Right atrium auricular region (tissue), 2 donors: ENCODE measurements around the gene PSTK. TPM values are rescaled to one million over a fixed set of nuclear protein-coding genes. Genes with fewer than 3 reads are reported as not detected.

Experiments used
- DNase-seq: peaks from one replicate; pipeline ENCODE4 v3.0.0-alpha.2; 2019; ENCODE audit warnings: low spot score
- H3K27ac ChIP-seq, 2 donors: fragments of 200-600 bp; sonication (generic); 1 replicate in 1 of 2; 2 replicates in 1 of 2; pipeline ENCODE4 v1.5.1; 2016 to 2019
- H3K27me3 ChIP-seq, 2 donors: fragments of 200-600 bp; sonication (generic); one replicate each; pipeline versions ENCODE4 v1.5.1 to v1.6.0; 2017 to 2019
- H3K36me3 ChIP-seq: fragments of 200-600 bp; sonication (generic); one replicate; pipeline ENCODE4 v1.5.1; 2016
- H3K4me1 ChIP-seq, 2 donors: fragments of 200-600 bp; sonication (generic); one replicate each; pipeline versions ENCODE4 v1.5.1 to v1.6.0; 2017 to 2019
- H3K4me3 ChIP-seq, 2 donors: fragments of 200-600 bp; sonication (generic); 1 replicate in 1 of 2; 2 replicates in 1 of 2; pipeline ENCODE4 v1.5.1; 2017 to 2019; ENCODE audit warnings: mild to moderate bottlenecking in 1 of 2, moderate library complexity in 1 of 2
- H3K9me3 ChIP-seq, 2 donors: fragments of 200-600 bp; sonication (generic); one replicate each; pipeline ENCODE4 v1.5.1; 2019
- CTCF ChIP-seq, 2 donors: fragments of 200-600 bp; sonication (generic); IDR thresholded peaks; one replicate each; pipeline ENCODE4 v1.5.1; 2019; ENCODE audit warnings: antibody characterized with exemption in 2 of 2
- total RNA-seq, 2 donors: library from RNA; depleted of rRNA; stranded (reverse); fragments of >200 nt; gene quantifications; one replicate each; pipeline ENCODE4 v1.1.0, GENCODE V29; 2016

Gene PSTK
- total RNA-seq, 2 donors from 2014 or later, result 3.0 to 5.9 TPM

GRCh38 chr10:123008355-123009104, 28.3 kb downstream of the PSTK start, which contains the start of the genes ACADSB and IKZF5:
TSS of gene ACADSB (plus strand) at chr10:123009006. CDS start at chr10:123009030, 24 bp downstream.
TSS of gene IKZF5 (minus strand) at chr10:123008795. CDS start at chr10:122998625, 10,170 bp downstream.
- TF ChIP-seq CTCF (IDR thresholded peaks at IDR 0.05), result no peak
- no peaks in the 10 kb centered on the region for H3K27me3 ChIP-seq
- peak within 1 kb of the TSS; percentile 95 to 99 for H3K4me3 ChIP-seq
- peaks cover 0 to 39% of the 10 kb centered on the region in 2 donors for H3K4me1 ChIP-seq
- H3K27ac ChIP-seq, result peak within 1 kb of the TSS; percentile 94 to 98
- peak; percentile 97 for DNase-seq
- no peaks in the 10 kb centered on the region for H3K36me3 ChIP-seq
- H3K9me3 ChIP-seq, result no peaks in the 10 kb centered on the region

- Histone ChIP-seq H3K9me3 (no peaks in the 10 kb centered on the region), H3K27me3 (no peaks in the 10 kb centered on the region), H3K36me3 (no peaks in the 10 kb centered on the region), H3K4me3 (peak overlapping the region; percentile 95 to 99), H3K4me1 (peaks cover 0 to 39% of the 10 kb centered on the region in 2 donors), H3K27ac (peak overlapping the region; percentile 82 to 94)
- DNase-seq, result peak; percentile 61
- TF ChIP-seq CTCF (IDR thresholded peaks at IDR 0.05), result no peak
Observed at GRCh38 chr10:123009105-123009820, 29.1 kb downstream of the PSTK start.

- Histone ChIP-seq H3K4me3 (no peak overlapping the region), H3K27ac (no peak overlapping the region), H3K36me3 (no peaks in the 10 kb centered on the region), H3K4me1 (peaks cover 0 to 18% of the 10 kb centered on the region in 2 donors), H3K27me3 (no peaks in the 10 kb centered on the region), H3K9me3 (no peaks in the 10 kb centered on the region)
- no peak for DNase-seq
- no peak for TF ChIP-seq CTCF (IDR thresholded peaks at IDR 0.05)
Observed at GRCh38 chr10:123011987-123012386, 31.8 kb downstream of the PSTK start.

- Histone ChIP-seq H3K9me3 (no peaks in the 10 kb centered on the region), H3K36me3 (no peaks in the 10 kb centered on the region), H3K4me3 (no peak overlapping the region), H3K27me3 (no peaks in the 10 kb centered on the region), H3K4me1 (peaks cover 0 to 9% of the 10 kb centered on the region in 2 donors), H3K27ac (no peak overlapping the region)
- no peak for TF ChIP-seq CTCF (IDR thresholded peaks at IDR 0.05)
- no peak for DNase-seq
Observed at GRCh38 chr10:123013456-123014419, 33.5 kb downstream of the PSTK start.

- Histone ChIP-seq H3K36me3 (no peaks in the 10 kb centered on the region), H3K27me3 (no peaks in the 10 kb centered on the region), H3K4me3 (no peak overlapping the region), H3K4me1 (peaks cover 0 to 4% of the 10 kb centered on the region in 2 donors), H3K27ac (no peak overlapping the region), H3K9me3 (no peaks in the 10 kb centered on the region)
- TF ChIP-seq CTCF (IDR thresholded peaks at IDR 0.05), result no peak
- DNase-seq, result no peak
Observed at GRCh38 chr10:123014772-123015171, 34.6 kb downstream of the PSTK start.
